ENCODE measurements around the gene NALCN. TPM values are rescaled to one million over a fixed set of nuclear protein-coding genes. Genes with fewer than 3 reads are reported as not detected.

The NALCN gene
- total and polyA plus RNA-seq, 12 donors = 1.4 to 8.3 (median 3.1) TPM

- WGBS, 4 donors = 53 to 69% (median 68%) methylated on average over 3 of the region's 3 CpGs
- H3K27me3 ChIP-seq = no peaks in the 10 kb centered on the region
- H3K36me3 ChIP-seq (replicated peaks in 1 of 2) = no peaks in the 10 kb centered on the region
- H3K27ac ChIP-seq = no peak overlapping the region
- no peaks in the 10 kb centered on the region for H3K9me3 ChIP-seq (replicated peaks in 1 of 3)
- intact Hi-C loops (cut with DNase I) = no loop called here
- no peaks in the 10 kb centered on the region for H3K4me1 ChIP-seq (replicated peaks in 1 of 2)
- H3K4me3 ChIP-seq = no peak overlapping the region
- TF ChIP-seq POLR2A (IDR thresholded peaks at IDR 0.05) (no peak), CTCF (IDR thresholded peaks at IDR 0.05) (no peak)
- no peak for DNase-seq
Measured at GRCh38 chr13:101360525-101360924, 55.8 kb downstream of the NALCN start.

- Histone ChIP-seq H3K9me3 (replicated peaks in 1 of 3) (no peaks in the 10 kb centered on the region), H3K4me1 (replicated peaks in 1 of 2) (no peaks in the 10 kb centered on the region), H3K27ac (no peak overlapping the region), H3K4me3 (no peak overlapping the region), H3K27me3 (no peaks in the 10 kb centered on the region), H3K36me3 (replicated peaks in 1 of 2) (no peaks in the 10 kb centered on the region)
- intact Hi-C loops (cut with DNase I) = no loop called here
- no peak for DNase-seq
- 82 to 94% (median 90%) methylated on average over 5 of the region's 5 CpGs for WGBS, 4 donors
- no peak for TF ChIP-seq POLR2A (IDR thresholded peaks at IDR 0.05)
- TF ChIP-seq CTCF (IDR thresholded peaks at IDR 0.05) = no peak
Measured at GRCh38 chr13:101354895-101355294, 61.4 kb downstream of the NALCN start.

DNA sequence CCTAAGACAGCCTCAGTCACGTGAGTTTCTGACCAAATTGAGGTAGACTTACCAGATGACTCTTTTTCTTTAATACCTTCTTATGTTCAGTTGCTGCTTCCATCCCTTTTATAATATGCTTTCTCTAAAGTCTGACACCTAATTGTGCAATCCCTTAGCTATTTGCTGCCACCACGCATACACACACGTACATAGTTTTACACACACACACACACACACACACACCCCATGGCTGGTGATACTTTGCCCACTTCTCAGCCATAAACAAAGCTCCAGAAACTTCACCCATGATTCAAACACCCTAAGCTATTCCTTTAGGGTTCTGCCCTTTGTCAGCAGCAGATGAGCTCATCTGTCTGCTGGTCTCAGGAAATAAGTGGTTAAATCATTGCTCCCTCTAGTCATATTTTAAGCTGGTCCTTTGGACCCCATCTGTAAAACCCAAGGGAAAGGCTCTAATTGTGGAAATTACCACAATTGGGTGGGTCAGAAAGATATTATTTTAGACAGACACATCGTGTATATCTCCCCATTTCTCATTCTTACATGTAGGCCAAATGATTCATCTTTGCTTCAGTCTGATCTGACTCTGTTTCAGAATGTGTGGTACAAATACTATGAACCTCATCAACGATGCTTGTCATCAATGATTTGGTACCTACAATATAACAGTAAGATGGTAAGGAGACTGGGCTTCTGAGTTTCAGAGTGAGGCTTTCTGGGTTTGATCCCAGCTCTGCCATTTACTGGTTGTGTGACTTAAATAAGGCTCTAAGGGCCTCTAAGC, 69.2 kb downstream of the NALCN start:
- Histone ChIP-seq H3K9me3 (replicated peaks in 1 of 3) (no peaks in the 10 kb centered on the region), H3K27ac (no peak overlapping the region), H3K27me3 (no peaks in the 10 kb centered on the region), H3K4me3 (no peak overlapping the region), H3K36me3 (replicated peaks in 1 of 2) (no peaks in the 10 kb centered on the region), H3K4me1 (replicated peaks in 1 of 2) (no peaks in the 10 kb centered on the region)
- DNase-seq = no peak
- intact Hi-C loops (cut with DNase I) = no loop called here
- TF ChIP-seq CTCF (IDR thresholded peaks at IDR 0.05) = no peak
- no peak for TF ChIP-seq POLR2A (IDR thresholded peaks at IDR 0.05)
- 76 to 84% (median 81%) methylated on average over 5 of the region's 5 CpGs for WGBS, 4 donors

DNA sequence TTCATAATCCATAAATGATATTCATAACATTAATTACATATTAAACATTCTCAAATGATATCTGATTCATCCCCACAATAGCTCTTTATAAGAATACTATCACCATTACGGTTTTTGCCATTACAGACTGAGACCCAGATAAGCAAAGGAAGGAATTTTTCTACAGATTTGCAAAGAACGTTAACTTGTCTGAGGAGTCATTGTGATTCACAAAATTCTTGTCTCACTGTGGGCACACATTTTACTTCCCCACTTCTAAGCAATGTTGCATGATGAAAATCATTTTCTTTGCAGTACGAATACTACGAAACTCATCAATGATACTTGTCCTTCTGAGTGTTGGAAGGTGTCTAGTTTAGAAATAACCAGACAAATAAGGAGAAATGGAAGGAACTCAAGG, 70.1 kb downstream of the NALCN start:
- no peak overlapping the region for H3K4me3 ChIP-seq
- intact Hi-C loops (cut with DNase I) = no loop called here
- no peak overlapping the region for H3K27ac ChIP-seq
- TF ChIP-seq CTCF (IDR thresholded peaks at IDR 0.05) = no peak
- TF ChIP-seq POLR2A (IDR thresholded peaks at IDR 0.05) = no peak
- H3K27me3 ChIP-seq = no peaks in the 10 kb centered on the region
- H3K9me3 ChIP-seq (replicated peaks in 1 of 3) = no peaks in the 10 kb centered on the region
- no peaks in the 10 kb centered on the region for H3K36me3 ChIP-seq (replicated peaks in 1 of 2)
- H3K4me1 ChIP-seq (replicated peaks in 1 of 2) = no peaks in the 10 kb centered on the region
- no peak for DNase-seq
- WGBS, 4 donors = 79 to 87% (median 83%) methylated on average over 4 of the region's 4 CpGs

All from adrenal gland (tissue), 12 donors.